Glutamatergic neuron (in vitro differentiated cells): ENCODE measurements around the gene EIF5. TPM values are rescaled to one million over a fixed set of nuclear protein-coding genes. Genes with fewer than 3 reads are reported as not detected.

ENCODE experiments used
- DNase-seq: peaks from one replicate; pipeline ENCODE4 v3.0.0; 2022
- H3K27ac Mint-ChIP-seq: one replicate; pipeline ENCODE4 v1.8.0; 2020; ENCODE audit warnings: mild to moderate bottlenecking, mixed read lengths, inconsistent platforms; ENCODE audit not compliant: unreplicated experiment
- H3K27me3 Mint-ChIP-seq: one replicate; pipeline ENCODE4 v1.8.0; 2020; ENCODE audit warnings: mild to moderate bottlenecking, moderate library complexity, mixed read lengths, inconsistent platforms; ENCODE audit not compliant: unreplicated experiment
- H3K36me3 Mint-ChIP-seq: one replicate; pipeline ENCODE4 v1.8.0; 2020; ENCODE audit warnings: mild to moderate bottlenecking, mixed read lengths, inconsistent platforms; ENCODE audit not compliant: unreplicated experiment
- H3K4me1 Mint-ChIP-seq: one replicate; pipeline ENCODE4 v1.8.0; 2020; ENCODE audit warnings: mild to moderate bottlenecking, low read depth, mixed read lengths, inconsistent platforms; ENCODE audit not compliant: unreplicated experiment
- H3K4me3 Mint-ChIP-seq: one replicate; pipeline ENCODE4 v1.8.0; 2020; ENCODE audit warnings: mild to moderate bottlenecking, mixed read lengths, inconsistent platforms; ENCODE audit not compliant: unreplicated experiment
- H3K9me3 Mint-ChIP-seq: one replicate; pipeline ENCODE4 v1.8.0; 2020; ENCODE audit warnings: mild to moderate bottlenecking, moderate library complexity, mixed read lengths, inconsistent platforms; ENCODE audit not compliant: unreplicated experiment
- total RNA-seq: library from RNA; stranded (reverse); fragmentation: NEBNext Ultra II Directional; extraction: Animal tissue kit (Norgen Biotek cat#: 25700); gene quantifications from one replicate; pipeline ENCODE4 v1.2.1, GENCODE V29; 2021; ENCODE audit not compliant: unreplicated experiment
- TF ChIP-seq, protein P1 (sequence below): fragments of 200-600 bp; sonication (generic); IDR thresholded peaks from one replicate; pipeline ENCODE4 v1.5.0; 2021; ENCODE audit not compliant: partially characterized antibody, unreplicated experiment

The EIF5 gene
- total RNA-seq, 1 donor from 2014 or later: 232 TPM

- peaks cover 3% of the 10 kb centered on the region for H3K9me3 Mint-ChIP-seq
- DNase-seq: no peak
- H3K4me1 Mint-ChIP-seq: no peaks in the 10 kb centered on the region
- H3K36me3 Mint-ChIP-seq: no peaks in the 10 kb centered on the region
- TF ChIP-seq, protein P1, sequence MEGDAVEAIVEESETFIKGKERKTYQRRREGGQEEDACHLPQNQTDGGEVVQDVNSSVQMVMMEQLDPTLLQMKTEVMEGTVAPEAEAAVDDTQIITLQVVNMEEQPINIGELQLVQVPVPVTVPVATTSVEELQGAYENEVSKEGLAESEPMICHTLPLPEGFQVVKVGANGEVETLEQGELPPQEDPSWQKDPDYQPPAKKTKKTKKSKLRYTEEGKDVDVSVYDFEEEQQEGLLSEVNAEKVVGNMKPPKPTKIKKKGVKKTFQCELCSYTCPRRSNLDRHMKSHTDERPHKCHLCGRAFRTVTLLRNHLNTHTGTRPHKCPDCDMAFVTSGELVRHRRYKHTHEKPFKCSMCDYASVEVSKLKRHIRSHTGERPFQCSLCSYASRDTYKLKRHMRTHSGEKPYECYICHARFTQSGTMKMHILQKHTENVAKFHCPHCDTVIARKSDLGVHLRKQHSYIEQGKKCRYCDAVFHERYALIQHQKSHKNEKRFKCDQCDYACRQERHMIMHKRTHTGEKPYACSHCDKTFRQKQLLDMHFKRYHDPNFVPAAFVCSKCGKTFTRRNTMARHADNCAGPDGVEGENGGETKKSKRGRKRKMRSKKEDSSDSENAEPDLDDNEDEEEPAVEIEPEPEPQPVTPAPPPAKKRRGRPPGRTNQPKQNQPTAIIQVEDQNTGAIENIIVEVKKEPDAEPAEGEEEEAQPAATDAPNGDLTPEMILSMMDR: no peak
- H3K27ac Mint-ChIP-seq: no peak overlapping the region
- H3K27me3 Mint-ChIP-seq: peaks cover 6% of the 10 kb centered on the region
- H3K4me3 Mint-ChIP-seq: no peak overlapping the region
These were observed 44.2 kb downstream of the EIF5 start for GRCh38 chr14:103378038-103378854.

DNA sequence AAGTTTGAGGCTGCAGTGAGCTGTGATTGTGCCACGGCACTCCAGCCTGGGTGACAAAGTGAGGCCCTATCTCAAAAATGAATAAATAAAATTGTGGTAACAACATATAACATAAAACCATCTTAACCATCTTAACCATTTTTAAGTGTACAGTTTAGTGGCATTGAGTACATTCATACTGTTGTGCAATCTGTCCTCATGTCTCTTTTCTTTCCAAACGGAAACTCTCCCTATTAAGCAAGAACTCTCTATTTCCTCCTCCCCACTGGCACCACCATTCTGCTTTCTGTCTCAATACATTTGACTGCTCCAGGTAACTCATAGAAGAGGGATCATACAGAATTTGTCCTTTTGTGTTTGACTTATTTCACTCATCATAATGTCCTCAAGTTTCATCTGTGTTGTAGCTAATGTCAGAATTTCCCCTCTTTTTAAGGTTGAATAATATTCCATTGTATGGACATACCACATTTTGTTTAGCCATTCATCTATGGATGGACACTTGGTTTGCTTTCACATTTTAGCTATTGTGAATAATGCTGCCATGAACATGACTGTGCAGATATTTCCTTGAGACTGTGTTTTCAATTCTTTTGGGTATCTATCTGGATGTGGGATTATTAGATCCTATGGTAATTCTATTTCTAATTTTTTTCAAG is 46.8 kb downstream of the EIF5 start:
- no peaks in the 10 kb centered on the region for H3K36me3 Mint-ChIP-seq
- TF ChIP-seq, protein P1: no peak
- no peak for DNase-seq
- no peak overlapping the region for H3K27ac Mint-ChIP-seq
- peaks cover 4% of the 10 kb centered on the region for H3K27me3 Mint-ChIP-seq
- H3K9me3 Mint-ChIP-seq: peaks cover 4% of the 10 kb centered on the region
- H3K4me3 Mint-ChIP-seq: no peak overlapping the region
- H3K4me1 Mint-ChIP-seq: no peaks in the 10 kb centered on the region

DNA sequence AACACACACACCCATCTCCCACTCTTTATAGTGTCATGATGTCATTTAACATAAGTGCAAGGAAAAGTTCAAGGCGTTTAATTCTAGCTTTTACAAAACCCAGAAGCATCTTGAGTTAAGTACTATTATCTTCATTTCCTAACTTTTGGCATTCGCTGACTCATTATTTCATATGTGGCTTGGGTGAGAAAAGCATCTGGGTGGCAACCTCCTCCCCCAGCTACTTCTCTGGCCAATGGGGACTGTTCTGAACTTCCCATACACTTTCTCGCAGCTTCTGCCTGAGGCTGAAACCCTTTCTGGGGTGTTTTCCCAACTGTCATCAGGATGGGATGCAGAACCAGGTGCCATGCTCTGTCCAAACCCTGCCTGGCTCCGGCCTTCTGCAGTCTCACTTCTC is 48.3 kb downstream of the EIF5 start:
- no peak overlapping the region for H3K4me3 Mint-ChIP-seq
- peaks cover 3% of the 10 kb centered on the region for H3K4me1 Mint-ChIP-seq
- no peaks in the 10 kb centered on the region for H3K36me3 Mint-ChIP-seq
- DNase-seq: no peak
- H3K27ac Mint-ChIP-seq: no peak overlapping the region
- TF ChIP-seq, protein P1: no peak
- peaks cover 8% of the 10 kb centered on the region for H3K27me3 Mint-ChIP-seq
- peaks cover 11% of the 10 kb centered on the region for H3K9me3 Mint-ChIP-seq

DNA sequence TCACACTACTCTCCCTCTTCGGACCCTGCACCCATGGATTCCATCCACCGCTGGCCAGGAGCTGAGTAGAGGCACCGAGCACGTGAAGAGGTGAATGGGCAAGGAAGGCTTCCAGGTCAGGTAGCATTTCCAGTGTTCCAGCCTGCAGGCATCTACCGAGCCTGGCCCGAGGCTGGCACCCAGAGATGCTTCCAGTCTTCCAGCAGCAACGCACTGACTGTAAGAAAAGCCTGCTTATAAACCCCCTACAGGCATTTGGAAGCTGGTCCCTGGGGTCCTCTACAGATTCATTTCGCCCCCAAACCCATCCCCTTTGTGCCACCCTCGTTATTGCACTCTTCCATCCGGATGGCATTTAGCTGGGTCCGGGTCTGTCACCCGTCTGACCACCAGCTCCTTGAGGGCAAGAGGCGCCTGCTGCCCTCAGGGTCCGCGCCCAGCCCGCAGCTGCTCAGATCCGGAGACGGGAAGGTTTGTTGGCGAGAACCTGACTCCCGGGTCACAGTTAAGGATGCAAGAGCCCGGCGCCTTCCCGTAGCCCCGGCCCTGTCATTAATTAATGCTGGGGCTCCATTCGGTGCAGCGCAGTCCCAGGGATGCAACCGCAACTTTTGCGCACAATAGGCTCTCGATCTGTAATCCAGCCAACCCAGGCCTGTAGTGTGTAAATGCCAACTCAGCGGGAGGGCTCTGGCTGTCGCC is 50.6 kb downstream of the EIF5 start:
- Mint-ChIP-seq H3K9me3 (peaks cover 11% of the 10 kb centered on the region), H3K27ac (peak overlapping the region; percentile 72), H3K4me3 (peak overlapping the region; percentile 90), H3K36me3 (no peaks in the 10 kb centered on the region), H3K27me3 (peaks cover 8% of the 10 kb centered on the region), H3K4me1 (peaks cover 3% of the 10 kb centered on the region)
- peak; percentile 40 for DNase-seq
- TF ChIP-seq, protein P1: no peak
